ENCODE data around the gene ROCK2.
"Not testable (repeated sequence)": the region's sequence is repeated elsewhere in the genome, so short reads cannot be mapped to it uniquely, and the experiment has no call there.

Gene ROCK2

DNA sequence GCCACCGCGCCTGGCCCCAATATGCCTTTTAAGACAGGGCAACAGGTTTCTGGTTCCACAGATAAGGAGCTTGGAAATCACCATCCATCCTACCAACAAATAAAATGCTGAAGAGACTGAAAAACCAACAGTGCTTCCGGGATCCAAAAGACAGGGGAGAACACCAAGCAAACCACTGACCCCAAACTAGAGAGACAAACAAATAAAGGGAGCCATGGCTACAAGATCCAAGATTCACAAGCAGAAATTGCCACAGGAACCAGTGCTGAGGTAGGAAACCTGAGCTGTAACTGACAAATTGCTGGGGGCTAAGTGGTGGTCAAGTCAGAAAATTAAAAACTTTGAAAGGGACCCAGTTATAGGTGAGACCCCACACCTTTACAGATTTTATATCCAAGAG is 76.5 kb downstream of the ROCK2 start:
- Mint-ChIP-seq H3K27me3 (ENCODE audit: low read depth, poor library complexity) (peaks cover 2% of the 10 kb centered on the region), H3K4me1 (peaks cover 14% of the 10 kb centered on the region), H3K36me3 (ENCODE audit: low read depth) (peaks cover 88% of the 10 kb centered on the region), H3K27ac (peak overlapping the region; percentile 98), H3K4me3 (no peak overlapping the region), H3K9me3 (peaks cover 16% of the 10 kb centered on the region)
- TF ChIP-seq, protein P1, sequence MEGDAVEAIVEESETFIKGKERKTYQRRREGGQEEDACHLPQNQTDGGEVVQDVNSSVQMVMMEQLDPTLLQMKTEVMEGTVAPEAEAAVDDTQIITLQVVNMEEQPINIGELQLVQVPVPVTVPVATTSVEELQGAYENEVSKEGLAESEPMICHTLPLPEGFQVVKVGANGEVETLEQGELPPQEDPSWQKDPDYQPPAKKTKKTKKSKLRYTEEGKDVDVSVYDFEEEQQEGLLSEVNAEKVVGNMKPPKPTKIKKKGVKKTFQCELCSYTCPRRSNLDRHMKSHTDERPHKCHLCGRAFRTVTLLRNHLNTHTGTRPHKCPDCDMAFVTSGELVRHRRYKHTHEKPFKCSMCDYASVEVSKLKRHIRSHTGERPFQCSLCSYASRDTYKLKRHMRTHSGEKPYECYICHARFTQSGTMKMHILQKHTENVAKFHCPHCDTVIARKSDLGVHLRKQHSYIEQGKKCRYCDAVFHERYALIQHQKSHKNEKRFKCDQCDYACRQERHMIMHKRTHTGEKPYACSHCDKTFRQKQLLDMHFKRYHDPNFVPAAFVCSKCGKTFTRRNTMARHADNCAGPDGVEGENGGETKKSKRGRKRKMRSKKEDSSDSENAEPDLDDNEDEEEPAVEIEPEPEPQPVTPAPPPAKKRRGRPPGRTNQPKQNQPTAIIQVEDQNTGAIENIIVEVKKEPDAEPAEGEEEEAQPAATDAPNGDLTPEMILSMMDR (IDR thresholded peaks at IDR 0.05): no peak
- no peak for DNase-seq

DNA sequence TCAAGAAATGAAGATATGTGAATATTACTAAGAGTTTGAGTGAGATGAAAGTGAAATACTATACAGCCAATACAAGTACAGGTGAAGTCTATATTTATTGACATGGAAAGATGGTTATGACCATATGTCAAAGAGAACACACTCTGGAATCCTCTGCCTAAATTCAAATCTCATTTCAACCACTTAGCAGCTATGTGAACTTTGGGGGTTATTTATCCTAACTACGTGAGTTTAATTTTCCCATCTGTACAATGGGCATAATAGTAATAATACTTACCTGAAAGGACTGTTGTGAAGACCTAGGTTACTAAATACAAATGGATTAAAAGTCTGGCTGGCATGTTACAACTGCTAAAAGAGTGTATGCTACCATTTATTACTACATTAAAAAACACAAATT is 79.6 kb downstream of the ROCK2 start:
- Mint-ChIP-seq H3K36me3 (ENCODE audit: low read depth) (peaks cover 94% of the 10 kb centered on the region), H3K4me1 (peaks cover 14% of the 10 kb centered on the region), H3K9me3 (peaks cover 16% of the 10 kb centered on the region), H3K4me3 (no peak overlapping the region), H3K27me3 (ENCODE audit: low read depth, poor library complexity) (peaks cover 2% of the 10 kb centered on the region), H3K27ac (no peak overlapping the region)
- TF ChIP-seq, protein P1 (IDR thresholded peaks at IDR 0.05): no peak
- no peak for DNase-seq

DNA sequence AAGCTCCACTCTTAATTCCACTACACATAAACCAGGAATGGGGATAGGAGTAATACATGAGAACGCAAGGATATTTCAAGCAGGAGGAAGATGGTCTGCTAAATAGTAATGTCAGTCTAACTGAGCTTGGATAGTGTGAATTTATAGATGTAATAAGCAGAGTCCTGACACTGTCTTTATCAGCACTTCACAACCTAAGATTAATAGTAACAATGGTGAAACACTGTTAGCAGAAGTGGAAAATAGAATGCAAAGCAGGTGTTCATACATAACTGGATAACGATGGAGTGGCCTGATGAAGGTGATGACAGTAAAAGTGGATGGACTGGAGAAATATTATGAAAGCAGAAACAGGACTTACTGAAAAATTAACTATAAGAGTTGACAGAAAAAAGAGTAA is 80.4 kb downstream of the ROCK2 start:
- Mint-ChIP-seq H3K4me1 (peaks cover 14% of the 10 kb centered on the region), H3K9me3 (peaks cover 16% of the 10 kb centered on the region), H3K27ac (no peak overlapping the region), H3K36me3 (ENCODE audit: low read depth) (peaks cover 86% of the 10 kb centered on the region), H3K27me3 (ENCODE audit: low read depth, poor library complexity) (peaks cover 2% of the 10 kb centered on the region), H3K4me3 (no peak overlapping the region)
- TF ChIP-seq, protein P1 (IDR thresholded peaks at IDR 0.05): no peak
- no peak for DNase-seq

DNA sequence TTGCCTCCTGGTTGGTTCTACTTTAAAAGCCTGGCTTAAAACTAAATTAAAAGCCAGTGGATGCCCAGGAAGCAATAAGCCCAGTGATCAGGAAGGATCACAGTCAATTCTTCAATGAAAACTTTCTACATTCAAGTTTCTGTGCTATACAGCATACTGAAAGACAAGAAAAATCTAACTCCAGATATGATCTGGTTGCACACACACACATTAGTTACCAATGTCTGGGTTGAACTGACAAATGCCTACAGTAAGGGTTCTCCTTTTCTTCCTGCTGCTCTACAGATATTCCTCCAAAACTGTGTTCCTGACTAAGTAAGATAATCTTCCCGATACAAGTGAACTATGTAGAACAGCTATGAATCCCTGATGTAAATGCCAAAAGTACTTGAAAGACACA is 81.3 kb downstream of the ROCK2 start:
- peaks cover 6% of the 10 kb centered on the region for H3K4me1 Mint-ChIP-seq
- peaks cover 2% of the 10 kb centered on the region for H3K27me3 Mint-ChIP-seq (ENCODE audit: low read depth, poor library complexity)
- no peak for DNase-seq
- peaks cover 16% of the 10 kb centered on the region for H3K9me3 Mint-ChIP-seq
- H3K27ac Mint-ChIP-seq: no peak overlapping the region
- peaks cover 85% of the 10 kb centered on the region for H3K36me3 Mint-ChIP-seq (ENCODE audit: low read depth)
- no peak overlapping the region for H3K4me3 Mint-ChIP-seq
- TF ChIP-seq, protein P1 (IDR thresholded peaks at IDR 0.05): no peak

DNA sequence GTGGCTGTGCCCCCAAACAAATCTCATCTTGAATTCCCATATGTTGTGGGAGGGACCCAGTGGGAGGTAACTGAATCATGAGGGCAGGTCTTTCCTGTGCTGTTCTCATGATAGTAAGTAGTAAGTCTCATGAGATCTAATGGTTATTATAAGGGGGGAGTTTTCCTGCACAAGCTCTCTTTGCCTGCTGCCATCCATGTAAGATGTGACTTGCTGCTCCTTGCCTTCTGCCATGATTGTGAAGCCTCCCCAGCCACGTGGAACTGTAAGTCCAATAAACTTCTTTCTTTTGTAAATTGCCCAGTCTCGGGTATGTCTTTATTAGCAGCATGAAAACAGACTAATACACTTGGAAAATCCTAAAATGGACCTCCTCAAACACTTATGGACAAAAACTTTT is 82.0 kb downstream of the ROCK2 start:
- H3K36me3 Mint-ChIP-seq (ENCODE audit: low read depth): peaks cover 81% of the 10 kb centered on the region
- H3K9me3 Mint-ChIP-seq: peaks cover 16% of the 10 kb centered on the region
- H3K4me3 Mint-ChIP-seq; H3K27me3 Mint-ChIP-seq (ENCODE audit: low read depth, poor library complexity); H3K4me1 Mint-ChIP-seq; DNase-seq; H3K27ac Mint-ChIP-seq: not testable (repeated sequence)

DNA sequence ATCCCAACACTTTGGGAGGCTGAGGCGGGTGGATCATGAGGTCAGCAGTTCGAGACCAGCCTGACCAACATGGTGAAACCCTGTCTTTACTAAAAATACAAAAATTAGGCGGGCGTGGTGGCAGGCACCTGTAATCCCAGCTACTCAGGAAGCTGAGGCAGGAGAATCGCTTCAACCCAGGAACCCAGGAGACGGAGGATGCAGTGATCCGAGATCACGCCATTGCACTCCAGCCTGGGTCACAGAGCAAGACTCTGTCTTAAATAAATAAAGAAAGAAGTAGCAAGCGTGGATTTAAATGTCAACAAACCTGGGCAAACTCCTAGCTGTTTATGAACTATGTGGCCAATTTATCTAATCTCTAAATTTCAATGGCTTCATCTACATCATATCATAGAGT is 82.9 kb downstream of the ROCK2 start:
- H3K27ac Mint-ChIP-seq; H3K27me3 Mint-ChIP-seq (ENCODE audit: low read depth, poor library complexity); H3K4me1 Mint-ChIP-seq; H3K4me3 Mint-ChIP-seq; DNase-seq: not testable (repeated sequence)
- H3K9me3 Mint-ChIP-seq: peaks cover 16% of the 10 kb centered on the region
- H3K36me3 Mint-ChIP-seq (ENCODE audit: low read depth): peaks cover 82% of the 10 kb centered on the region

DNA sequence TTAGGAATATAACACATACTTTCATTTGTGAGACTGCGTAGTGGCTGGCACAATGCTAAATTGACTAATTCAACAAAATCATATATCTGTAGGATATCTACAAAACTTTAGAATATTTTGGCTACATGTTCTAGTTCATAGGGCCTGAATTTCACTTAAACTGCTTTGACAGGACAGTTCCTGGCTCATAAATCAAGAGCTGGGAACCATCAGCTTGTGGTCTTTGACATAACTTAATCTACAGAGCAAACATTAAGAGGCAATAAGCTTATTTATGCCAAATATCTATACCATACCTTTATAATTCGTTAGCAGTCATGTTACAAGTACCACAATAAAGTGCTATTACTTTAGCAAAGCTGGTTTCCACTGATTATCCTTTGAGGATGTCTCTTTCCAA is 83.5 kb downstream of the ROCK2 start:
- TF ChIP-seq, protein P1 (IDR thresholded peaks at IDR 0.05): no peak
- no peak for DNase-seq
- peaks cover 84% of the 10 kb centered on the region for H3K36me3 Mint-ChIP-seq (ENCODE audit: low read depth)
- H3K27ac Mint-ChIP-seq: peak overlapping the region; percentile 54
- H3K4me1 Mint-ChIP-seq: peaks cover 5% of the 10 kb centered on the region
- peaks cover 20% of the 10 kb centered on the region for H3K9me3 Mint-ChIP-seq
- no peaks in the 10 kb centered on the region for H3K27me3 Mint-ChIP-seq (ENCODE audit: low read depth, poor library complexity)
- H3K4me3 Mint-ChIP-seq: no peak overlapping the region

All from nephron progenitor cell (in vitro differentiated cells).